HepG2 (cell line): ENCODE measurements around the gene MAN1B1. TPM values are rescaled to one million over a fixed set of nuclear protein-coding genes. Genes with fewer than 3 reads are reported as not detected.

Experiments used
- CEBPZ ChIP-seq: IDR thresholded peaks from 2 replicates; pipeline ENCODE4 v1.6.1; 2012; ENCODE audit warnings: low read length, improper control_type of control experiment
- CENPBD1 ChIP-seq: sonication (generic); formaldehyde crosslinking; IDR thresholded peaks from 2 replicates; pipeline ENCODE4 v1.8.0; 2022; ENCODE audit warnings: missing genetic modification reagents, low read depth, mild to moderate bottlenecking, borderline replicate concordance
- HOXA3 ChIP-seq: sonication (generic); formaldehyde crosslinking; IDR thresholded peaks from 2 replicates; pipeline ENCODE4 v1.5.0; 2020; ENCODE audit warnings: missing genetic modification reagents
- HOXD1 ChIP-seq: sonication (generic); formaldehyde crosslinking; IDR thresholded peaks from 2 replicates; pipeline ENCODE4 v1.5.0; 2020; ENCODE audit warnings: missing genetic modification reagents
- MAF1 ChIP-seq: sonication (generic); formaldehyde crosslinking; IDR thresholded peaks from 2 replicates; pipeline ENCODE4 v1.5.0; 2020; ENCODE audit warnings: missing genetic modification reagents, borderline replicate concordance
- MTERF4 ChIP-seq: sonication (generic); formaldehyde crosslinking; IDR thresholded peaks from 2 replicates; pipeline ENCODE4 v1.8.0; 2023; ENCODE audit warnings: mild to moderate bottlenecking, missing genetic modification reagents
- NFAT5 ChIP-seq: sonication (generic); formaldehyde crosslinking; IDR thresholded peaks from 2 replicates; pipeline ENCODE4 v1.4.0; 2020; ENCODE audit warnings: missing genetic modification reagents
- NKX3-1 ChIP-seq: sonication (generic); formaldehyde crosslinking; IDR thresholded peaks from 2 replicates; pipeline ENCODE4 v1.5.0; 2020; ENCODE audit warnings: missing genetic modification reagents
- POGZ ChIP-seq: sonication (generic); formaldehyde crosslinking; IDR thresholded peaks from 2 replicates; pipeline ENCODE4 v1.4.0; 2020; ENCODE audit warnings: mild to moderate bottlenecking, missing genetic modification reagents
- SP2 ChIP-seq: sonication (generic); formaldehyde crosslinking; IDR thresholded peaks from 2 replicates; pipeline ENCODE4 v1.5.1; 2020; ENCODE audit warnings: mild to moderate bottlenecking, missing genetic modification reagents
- ZBTB33 ChIP-seq: sonication (generic); formaldehyde crosslinking; IDR thresholded peaks from 2 replicates; pipeline ENCODE4 v1.4.0; 2020; ENCODE audit warnings: missing genetic modification reagents
- ZBTB38 ChIP-seq: sonication (generic); formaldehyde crosslinking; IDR thresholded peaks from 2 replicates; pipeline ENCODE4 v1.5.1; 2020; ENCODE audit warnings: mild to moderate bottlenecking, missing genetic modification reagents
- ZFP82 ChIP-seq: sonication (generic); formaldehyde crosslinking; IDR thresholded peaks from 2 replicates; pipeline ENCODE4 v1.5.1; 2020; ENCODE audit warnings: mild to moderate bottlenecking, missing genetic modification reagents, borderline replicate concordance
- ZNF224 ChIP-seq: sonication (generic); formaldehyde crosslinking; IDR thresholded peaks from 2 replicates; pipeline ENCODE4 v1.5.0; 2020; ENCODE audit warnings: mild to moderate bottlenecking, missing genetic modification reagents
- ZNF335 ChIP-seq: sonication (generic); formaldehyde crosslinking; IDR thresholded peaks from 2 replicates; pipeline ENCODE4 v1.4.0; 2020; ENCODE audit warnings: missing genetic modification reagents
- ZNF607 ChIP-seq: sonication (generic); formaldehyde crosslinking; IDR thresholded peaks from 2 replicates; pipeline ENCODE4 v1.5.1; 2020; ENCODE audit warnings: missing genetic modification reagents, mild to moderate bottlenecking, borderline replicate concordance
- polyA plus RNA-seq, 8 experiments: library from polyadenylated mRNA; depleted of rRNA in 3 of 8; stranded (reverse) in 7 of 8; unstranded in 1 of 8; fragments of >200 nt; fragmentation: Illumina TruSeq in 4 of 8; extraction: Trizol in 4 of 8; gene quantifications; 2 replicates each; pipeline versions ENCODE4 v1.2.1 to v1.2.3, GENCODE V29; 2011 to 2016; ENCODE audit warnings: low read depth in 4 of 8, missing spikeins in 1 of 8, mixed read lengths in 1 of 8; ENCODE audit not compliant: insufficient read depth in 1 of 8
- total RNA-seq, 5 experiments: library from RNA; depleted of rRNA; stranded (reverse); fragments of >200 nt; fragmentation: Illumina TruSeq; extraction: Trizol; gene quantifications; 2 replicates each; pipeline ENCODE4 v1.2.3, GENCODE V29; 2016; ENCODE audit warnings: low read depth in 1 of 5

MAN1B1 gene
- total and polyA plus RNA-seq, 2 of the 13 experiments (the other 11 are each of a cell fraction or from before 2014, with no cell fraction given), result 48.9 to 59.5 TPM

GRCh38 chr9:137112564-137113384 lies 26.0 kb downstream of the MAN1B1 start (continued):
- TF ChIP-seq CENPBD1 (CRISPR knock-in tag) (no peak), HOXA3 (CRISPR knock-in tag) (0 out of 2 replicates have a peak, but pooled peaks have one; percentile 11), CEBPZ (no peak), ZFP82 (CRISPR knock-in tag) (0 out of 2 replicates have a peak, but pooled peaks have one; percentile 38), ZNF335 (no peak), NKX3-1 (CRISPR knock-in tag) (no peak), ZNF607 (CRISPR knock-in tag) (no peak), ZNF224 (no peak), SP2 (CRISPR knock-in tag) (no peak), MAF1 (CRISPR knock-in tag) (no peak), MTERF4 (CRISPR knock-in tag) (0 out of 2 replicates have a peak, but pooled peaks have one; percentile 29), NFAT5 (CRISPR knock-in tag) (no peak), ZBTB33 (CRISPR knock-in tag) (0 out of 2 replicates have a peak, but pooled peaks have one; percentile 30), POGZ (CRISPR knock-in tag) (no peak), HOXD1 (CRISPR knock-in tag) (no peak), ZBTB38 (peak; percentile 16; the same call in 1 of the 2 replicates)
